ENCODE data around the gene STAT1. TPM values are rescaled to one million over a fixed set of nuclear protein-coding genes. Genes with fewer than 3 reads are reported as not detected.

STAT1 gene
- total and polyA plus RNA-seq, 12 donors = 8.9 to 438 (median 48.6) TPM

GRCh38 chr2:190940454-190940853, 73.5 kb downstream of the STAT1 start:
- TF ChIP-seq, protein P1, sequence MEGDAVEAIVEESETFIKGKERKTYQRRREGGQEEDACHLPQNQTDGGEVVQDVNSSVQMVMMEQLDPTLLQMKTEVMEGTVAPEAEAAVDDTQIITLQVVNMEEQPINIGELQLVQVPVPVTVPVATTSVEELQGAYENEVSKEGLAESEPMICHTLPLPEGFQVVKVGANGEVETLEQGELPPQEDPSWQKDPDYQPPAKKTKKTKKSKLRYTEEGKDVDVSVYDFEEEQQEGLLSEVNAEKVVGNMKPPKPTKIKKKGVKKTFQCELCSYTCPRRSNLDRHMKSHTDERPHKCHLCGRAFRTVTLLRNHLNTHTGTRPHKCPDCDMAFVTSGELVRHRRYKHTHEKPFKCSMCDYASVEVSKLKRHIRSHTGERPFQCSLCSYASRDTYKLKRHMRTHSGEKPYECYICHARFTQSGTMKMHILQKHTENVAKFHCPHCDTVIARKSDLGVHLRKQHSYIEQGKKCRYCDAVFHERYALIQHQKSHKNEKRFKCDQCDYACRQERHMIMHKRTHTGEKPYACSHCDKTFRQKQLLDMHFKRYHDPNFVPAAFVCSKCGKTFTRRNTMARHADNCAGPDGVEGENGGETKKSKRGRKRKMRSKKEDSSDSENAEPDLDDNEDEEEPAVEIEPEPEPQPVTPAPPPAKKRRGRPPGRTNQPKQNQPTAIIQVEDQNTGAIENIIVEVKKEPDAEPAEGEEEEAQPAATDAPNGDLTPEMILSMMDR (IDR thresholded peaks at IDR 0.05) = no peak
- peak in 1 of 2 donors; percentile 21 for DNase-seq
- peak in 1 of 8 donors; percentile 34 for ATAC-seq
- H3K4me3 ChIP-seq = no peak overlapping the region
- intact Hi-C loops (cut with DNase I) = loop anchor here in 1 of 10 donors (10.0 kb wide), 1 partner anchor 86 kb away; no protein-coding TSS in a partner anchor
- no peaks in the 10 kb centered on the region for H3K9me3 ChIP-seq
- peaks cover 0 to 33% (median 25%) of the 10 kb centered on the region in 9 donors for H3K4me1 ChIP-seq
- peaks cover 0 to 16% (median 0%) of the 10 kb centered on the region in 9 donors for H3K36me3 ChIP-seq
- peak overlapping the region in 1 of 10 donors; percentile 2 for H3K27ac ChIP-seq
- no peaks in the 10 kb centered on the region for H3K27me3 ChIP-seq
- WGBS, 2 donors = 55 to 59% methylated on average over 1 of the region's 1 CpG

DNA sequence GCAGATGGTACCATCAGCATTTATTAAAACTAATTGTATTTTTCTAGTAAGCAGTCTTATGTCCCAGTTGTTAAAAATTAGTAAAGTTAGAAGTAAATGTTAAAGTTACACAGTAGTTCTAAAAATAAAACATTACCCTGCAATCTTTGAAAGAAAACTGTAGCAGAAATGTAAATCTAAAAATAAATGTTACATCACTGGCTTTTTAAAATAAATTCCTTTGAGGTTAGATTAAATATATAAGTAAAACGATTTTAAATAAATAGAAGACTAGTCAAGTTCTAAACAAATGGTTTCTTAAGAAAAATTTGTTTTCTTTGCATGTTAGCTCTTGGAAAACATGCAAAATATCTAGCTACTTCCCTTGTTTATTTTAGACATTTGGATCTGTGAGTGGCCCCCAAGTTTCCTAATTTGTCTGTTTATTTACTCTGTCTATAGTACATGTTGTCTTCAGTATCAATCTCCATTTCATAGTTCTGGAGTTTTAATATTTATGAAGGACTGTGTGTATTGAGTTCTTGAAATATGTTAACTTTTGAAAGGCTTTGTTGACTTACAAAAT, 75.1 kb downstream of the STAT1 start:
- intact Hi-C loops (cut with DNase I) = no loop called here
- peaks cover 0 to 33% (median 20%) of the 10 kb centered on the region in 9 donors for H3K4me1 ChIP-seq
- H3K36me3 ChIP-seq = peaks cover 0 to 27% (median 0%) of the 10 kb centered on the region in 9 donors
- no peaks in the 10 kb centered on the region for H3K27me3 ChIP-seq
- 9 to 18% methylated on average over 1 of the region's 1 CpG for WGBS, 2 donors
- no peak for DNase-seq
- no peaks in the 10 kb centered on the region for H3K9me3 ChIP-seq
- ATAC-seq = no peak
- H3K4me3 ChIP-seq = no peak overlapping the region
- peak overlapping the region in 2 of 10 donors; percentile 5 to 45 for H3K27ac ChIP-seq
- TF ChIP-seq, protein P1 (IDR thresholded peaks at IDR 0.05) = no peak

DNA sequence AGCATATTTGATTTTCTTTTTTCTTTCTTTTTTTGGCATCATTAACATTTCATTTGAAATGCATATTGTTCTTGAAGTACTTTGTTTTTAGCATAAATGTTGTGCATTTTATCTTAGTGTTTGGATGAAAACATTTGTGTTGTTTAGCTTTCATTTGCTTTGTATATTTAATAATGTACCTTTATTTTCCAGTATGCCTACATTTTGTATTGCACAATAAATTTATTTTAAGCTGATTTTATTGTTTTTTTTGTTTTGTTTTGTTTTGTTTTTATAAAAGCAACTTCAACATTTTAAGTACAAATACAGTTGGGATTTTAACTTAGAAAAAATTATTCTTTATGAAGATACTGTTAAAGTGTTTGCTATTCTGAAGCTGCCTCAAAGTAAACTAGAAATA, 78.9 kb downstream of the STAT1 start:
- Histone ChIP-seq H3K4me1 (peaks cover 0 to 22% (median 13%) of the 10 kb centered on the region in 9 donors), H3K4me3 (no peak overlapping the region), H3K36me3 (peaks cover 0 to 65% (median 6%) of the 10 kb centered on the region in 9 donors), H3K27me3 (no peaks in the 10 kb centered on the region), H3K9me3 (no peaks in the 10 kb centered on the region), H3K27ac (no peak overlapping the region)
- TF ChIP-seq, protein P1 (IDR thresholded peaks at IDR 0.05) = no peak
- DNase-seq = no peak
- intact Hi-C loops (cut with DNase I) = no loop called here
- no peak for ATAC-seq

DNA sequence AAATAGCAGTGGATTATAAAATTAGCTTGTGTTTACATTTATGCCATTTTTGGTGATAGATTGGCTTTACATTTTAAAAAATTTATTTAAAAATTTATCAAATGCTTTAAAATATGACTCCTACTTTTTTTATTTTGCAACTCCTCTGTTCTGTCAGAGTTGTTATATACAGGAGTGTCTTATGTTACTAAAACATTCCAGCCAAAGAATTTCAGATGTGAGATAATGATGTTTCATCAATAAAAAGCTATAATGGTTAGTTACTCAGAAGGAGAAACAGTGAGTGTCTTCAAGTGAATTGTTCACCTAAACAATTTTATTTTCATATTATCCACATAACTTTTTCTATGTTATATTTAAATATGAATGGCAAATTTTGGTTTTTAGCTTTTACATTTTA, 80.6 kb downstream of the STAT1 start:
- Histone ChIP-seq H3K27ac (no peak overlapping the region), H3K4me1 (peaks cover 0 to 8% (median 4%) of the 10 kb centered on the region in 9 donors), H3K27me3 (no peaks in the 10 kb centered on the region), H3K9me3 (no peaks in the 10 kb centered on the region), H3K4me3 (no peak overlapping the region), H3K36me3 (peaks cover 0 to 82% (median 14%) of the 10 kb centered on the region in 9 donors)
- TF ChIP-seq, protein P1 (IDR thresholded peaks at IDR 0.05) = no peak
- intact Hi-C loops (cut with DNase I) = loop anchor here in 1 of 10 donors (1.0 kb wide), 1 partner anchor 10 kb away; no protein-coding TSS in a partner anchor
- ATAC-seq (no peak), DNase-seq (no peak)
